HTR-8/SVneo (cell line): ENCODE results near the gene TRIB2.
A peak's percentile ranks its signal among the peaks of the same experiment; 100 is the strongest.

ENCODE experiments used
- DNase-seq: peaks from one replicate; pipeline ENCODE4 v3.0.0; 2011; ENCODE audit warnings: low spot score, mixed read lengths; ENCODE audit not compliant: insufficient read length
- FAIRE-seq: peaks from 2 replicates; lab custom pipeline; 2011; peaks lifted over from hg19 to GRCh38; lab: Jason Lieb, UNC

Gene TRIB2

DNA sequence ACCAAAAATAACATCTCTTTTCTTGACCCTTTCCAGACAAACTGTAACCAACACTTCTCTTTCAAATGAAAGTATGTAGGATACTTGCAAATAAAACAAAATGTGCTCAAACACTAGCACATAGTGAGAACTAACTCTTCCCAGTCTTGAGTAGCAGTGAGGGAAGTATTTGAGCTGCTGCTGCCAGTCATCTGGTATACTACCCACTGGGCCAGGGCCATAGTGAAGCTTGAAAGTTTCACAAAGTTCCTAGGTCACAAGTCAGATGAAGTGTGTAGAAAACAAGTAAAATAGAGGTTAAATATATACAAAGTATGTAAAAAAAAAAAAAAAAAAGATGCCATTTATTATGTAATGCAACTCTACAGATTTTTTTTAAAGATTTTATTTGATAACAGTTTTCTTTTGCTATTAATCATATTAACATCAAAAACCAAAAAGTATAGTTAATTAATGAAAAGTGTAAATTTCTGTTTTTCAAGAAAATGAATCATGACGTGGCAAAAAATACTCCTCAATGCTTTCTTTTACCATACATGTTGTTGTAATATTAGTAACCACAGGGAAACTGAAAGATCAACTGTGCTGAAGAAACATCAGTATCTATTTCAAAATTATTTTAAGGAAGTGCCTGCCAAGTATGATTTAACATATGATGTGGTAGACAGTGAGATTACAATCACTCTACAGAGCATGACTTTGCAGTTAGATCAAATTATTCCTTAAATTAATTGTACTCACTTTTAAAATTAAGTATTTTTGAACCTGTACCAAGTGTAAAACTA lies 21.6 kb upstream of the TRIB2 start:
- FAIRE-seq (no peak), DNase-seq (no peak)

DNA sequence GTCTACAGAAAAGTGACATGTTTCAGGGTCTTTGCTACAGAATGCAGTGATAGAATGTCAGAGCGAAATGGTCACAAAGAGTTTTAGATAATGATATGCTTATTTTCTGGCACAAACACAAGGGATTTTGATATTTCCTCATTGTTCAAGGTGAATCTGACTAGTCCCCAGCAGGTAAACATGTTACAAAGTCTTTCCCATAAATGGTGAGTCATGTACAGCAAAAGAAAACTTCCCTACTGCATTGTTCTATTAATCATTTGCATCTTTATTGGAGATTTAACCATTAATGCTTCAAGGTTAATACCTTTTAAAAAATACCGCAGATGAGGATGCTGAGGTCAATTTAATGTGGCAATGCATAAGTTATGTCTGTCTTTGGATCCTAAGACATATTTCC lies 19.1 kb upstream of the TRIB2 start:
- FAIRE-seq (no peak), DNase-seq (no peak)

DNA sequence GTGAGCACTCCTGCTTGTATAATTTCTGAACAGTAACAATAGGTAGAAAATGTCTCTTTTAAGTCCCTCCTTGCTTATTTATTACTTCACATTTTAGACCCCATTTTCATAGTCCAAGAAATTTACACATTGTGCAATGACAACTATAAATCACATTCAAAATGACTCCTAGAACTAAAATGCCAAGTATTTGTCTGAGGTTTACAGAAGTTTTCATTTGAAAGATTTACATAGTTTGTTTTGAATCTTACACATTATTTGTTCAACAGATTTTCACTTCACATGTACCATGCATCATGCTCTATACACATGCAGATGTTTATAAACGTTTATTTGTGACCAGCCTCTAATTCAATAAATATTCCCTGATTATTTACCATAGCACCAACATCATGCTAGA lies 15.7 kb upstream of the TRIB2 start:
- DNase-seq = no peak
- FAIRE-seq = no peak

DNA sequence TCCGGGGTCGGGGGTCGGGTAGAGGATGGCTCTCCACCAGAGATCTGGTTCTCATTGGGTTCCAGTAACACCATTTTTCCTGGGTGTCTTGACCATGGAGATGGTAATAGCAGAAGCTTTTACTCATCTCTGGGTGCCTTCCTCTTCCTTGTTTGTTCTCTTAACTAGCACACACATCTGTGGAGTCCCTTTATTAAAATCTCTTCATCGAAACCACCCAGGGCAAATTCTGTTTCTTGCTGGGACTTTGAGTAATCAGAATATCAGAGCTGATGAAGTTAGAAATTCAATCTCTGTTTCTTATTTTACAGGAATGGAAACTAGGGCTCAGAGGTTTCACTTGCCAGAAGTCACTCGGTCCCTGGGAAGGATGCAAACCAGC lies 15.0 kb upstream of the TRIB2 start:
- DNase-seq (no peak), FAIRE-seq (no peak)

DNA sequence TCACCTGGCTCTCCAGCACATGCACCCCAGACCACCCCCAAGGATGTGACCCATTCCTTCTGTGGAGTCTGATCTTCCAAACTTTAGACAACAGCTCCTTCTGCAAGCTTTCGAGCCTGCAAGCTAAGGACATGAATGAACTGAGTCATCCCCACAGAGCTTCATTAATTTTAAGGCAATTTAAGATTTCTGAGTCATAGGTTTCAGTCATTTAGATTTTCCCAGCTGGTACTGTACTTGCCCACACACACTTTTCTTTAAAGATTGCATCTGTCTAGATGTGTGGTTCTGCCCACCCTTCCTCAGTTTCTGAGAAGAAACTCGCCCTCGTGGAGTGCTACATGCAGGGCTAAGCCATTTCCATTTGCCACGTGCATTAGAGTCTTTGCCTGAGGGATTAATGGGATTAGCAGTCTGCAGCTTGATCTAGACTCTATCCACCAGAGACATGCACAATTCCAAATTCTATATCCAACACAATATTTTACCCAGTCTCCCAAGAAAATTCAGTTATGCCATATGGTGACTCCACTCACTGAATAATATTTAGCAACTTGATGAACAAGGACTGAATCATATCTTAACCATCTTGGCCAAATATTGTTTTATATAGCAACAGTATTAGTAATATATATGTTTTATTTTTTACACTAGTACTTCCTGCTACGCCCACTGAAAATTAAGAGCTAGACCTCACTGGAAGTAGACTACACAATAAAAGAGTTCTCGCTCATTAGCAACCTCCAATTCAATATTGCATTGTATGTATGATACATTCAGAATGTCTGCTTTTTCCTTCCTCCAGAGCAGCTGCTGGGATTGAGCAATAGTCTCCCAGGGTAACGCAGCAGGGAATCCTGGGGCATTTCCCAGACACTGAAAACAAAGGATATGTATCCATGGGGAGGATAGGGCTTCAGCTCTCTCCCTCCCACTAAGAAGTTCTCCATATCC lies 14.3 kb upstream of the TRIB2 start:
- no peak for FAIRE-seq
- DNase-seq = peak; percentile 54

DNA sequence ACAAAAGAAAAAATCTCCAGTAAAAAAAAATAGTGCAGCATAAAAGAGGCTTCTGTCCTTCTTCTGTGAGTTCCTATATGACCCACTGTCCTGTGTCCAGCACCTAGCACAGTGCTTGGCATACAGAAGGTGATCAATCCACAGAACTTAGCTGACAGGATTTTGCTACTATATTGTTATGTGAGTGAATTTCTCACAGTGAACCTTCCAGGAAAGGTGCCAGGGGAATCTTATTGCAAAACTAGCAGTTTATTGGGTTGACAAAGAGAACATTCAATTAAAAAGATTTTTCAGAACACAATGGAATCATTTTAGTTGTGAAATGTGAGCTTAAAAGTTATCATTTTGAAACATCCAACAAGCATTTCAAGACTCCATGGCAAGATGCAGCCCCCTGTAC lies 12.4 kb upstream of the TRIB2 start:
- FAIRE-seq (no peak), DNase-seq (no peak)

DNA sequence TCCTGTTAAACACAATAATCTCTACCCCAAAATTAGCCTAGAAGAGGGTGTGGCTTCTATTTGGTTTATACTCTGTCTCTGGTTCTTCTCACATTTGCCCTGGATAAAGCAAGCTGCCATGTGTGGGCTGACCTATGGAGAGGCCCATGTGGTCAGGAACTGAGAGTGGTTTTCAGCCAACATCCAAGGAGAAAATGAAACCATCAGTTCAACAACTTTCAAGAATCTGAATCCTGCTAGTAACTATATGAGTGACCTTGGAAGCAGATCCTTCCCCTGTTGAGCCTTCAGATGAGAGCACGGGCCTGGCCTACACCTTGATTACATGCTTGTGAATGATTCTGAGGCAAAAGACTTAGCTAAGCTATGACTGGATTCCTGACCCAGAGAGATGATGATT lies 11.5 kb upstream of the TRIB2 start:
- no peak for DNase-seq
- FAIRE-seq = no peak

DNA sequence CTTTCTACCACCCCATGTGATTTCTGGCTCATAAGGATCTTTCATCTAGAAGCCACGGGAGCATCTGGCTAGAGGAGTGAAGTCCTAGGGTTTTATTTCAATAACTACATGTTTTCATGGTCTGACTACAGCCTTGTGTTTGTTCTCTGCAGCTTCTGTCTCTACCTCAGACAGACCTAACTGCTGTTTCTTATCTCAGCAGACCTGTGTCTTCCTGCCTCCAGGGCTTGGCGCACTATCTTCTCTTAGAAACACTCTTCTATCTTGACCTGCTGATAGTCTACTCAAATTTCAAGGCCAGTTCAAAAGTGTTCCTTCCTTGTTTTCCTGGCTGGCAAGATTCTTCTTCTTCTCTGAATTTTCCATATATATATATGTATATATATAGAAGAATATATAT lies 11.0 kb upstream of the TRIB2 start:
- no peak for DNase-seq
- FAIRE-seq = no peak

DNA sequence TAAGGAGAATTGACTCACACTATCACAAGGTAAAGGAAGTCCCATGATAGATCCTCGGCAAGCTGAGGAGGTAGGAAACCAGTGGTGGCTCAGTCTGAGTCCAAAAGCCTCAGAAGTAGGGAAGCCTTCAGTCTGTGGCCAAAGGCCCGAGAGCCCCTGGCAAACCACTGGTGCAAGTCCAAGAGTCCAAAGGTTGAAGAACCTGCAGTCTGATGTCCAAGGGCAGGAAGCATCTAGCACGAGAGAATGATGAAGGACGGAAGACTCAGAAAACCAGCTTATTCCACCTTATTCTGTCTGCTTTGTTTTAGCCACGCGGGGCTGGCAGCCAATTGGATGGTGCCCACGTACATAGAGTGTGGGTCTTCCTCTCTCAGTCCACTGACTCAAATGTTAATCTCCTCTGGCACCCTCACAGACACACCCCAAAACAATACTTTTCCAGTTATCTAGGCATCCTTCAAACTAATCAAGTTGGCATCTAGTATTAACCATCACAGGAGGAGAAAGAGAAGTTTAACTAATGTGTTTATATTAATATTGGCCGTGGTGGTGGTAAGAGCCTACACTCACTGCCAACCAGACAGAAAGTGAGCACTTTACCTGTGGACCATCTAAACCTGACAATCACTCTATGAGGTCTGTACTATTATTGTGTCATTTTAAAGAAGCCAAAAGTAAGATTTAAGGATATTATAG lies 8.1 kb upstream of the TRIB2 start:
- FAIRE-seq (no peak), DNase-seq (no peak)

DNA sequence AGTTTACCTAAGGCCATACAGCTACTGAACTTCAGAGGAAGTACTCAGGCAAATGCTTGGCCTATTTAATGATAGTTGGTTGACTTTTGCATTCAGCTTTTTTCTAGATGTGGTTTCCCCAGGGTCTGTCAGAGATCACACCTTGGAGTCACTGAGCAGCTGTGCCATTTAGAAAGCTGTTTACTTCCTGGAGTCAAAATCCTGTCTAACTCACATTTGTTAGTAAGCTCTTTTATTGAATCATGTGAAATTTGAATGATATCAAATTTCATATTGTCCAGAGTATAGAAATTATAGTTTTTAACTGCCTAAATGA lies 7.6 kb upstream of the TRIB2 start:
- FAIRE-seq = no peak
- no peak for DNase-seq

DNA sequence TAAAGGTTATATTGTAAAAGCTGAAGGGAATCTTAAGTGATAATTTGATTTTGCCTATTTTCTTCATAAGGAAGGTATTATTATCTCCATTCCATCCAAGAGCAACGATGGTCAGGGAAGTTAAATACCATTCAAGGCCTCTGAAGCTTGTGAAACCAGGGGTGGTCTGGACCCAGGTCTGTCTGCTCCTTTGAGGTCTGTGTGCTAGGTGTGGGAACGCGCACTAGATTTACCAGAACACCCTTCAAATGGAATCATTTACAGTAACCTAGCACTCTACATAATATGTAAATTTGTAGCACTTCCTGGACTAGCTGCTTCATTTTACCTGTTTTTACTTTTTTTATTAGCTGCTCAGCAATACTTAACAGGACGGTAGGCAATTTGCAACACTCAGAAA lies 6.4 kb upstream of the TRIB2 start:
- FAIRE-seq (no peak), DNase-seq (no peak)

DNA sequence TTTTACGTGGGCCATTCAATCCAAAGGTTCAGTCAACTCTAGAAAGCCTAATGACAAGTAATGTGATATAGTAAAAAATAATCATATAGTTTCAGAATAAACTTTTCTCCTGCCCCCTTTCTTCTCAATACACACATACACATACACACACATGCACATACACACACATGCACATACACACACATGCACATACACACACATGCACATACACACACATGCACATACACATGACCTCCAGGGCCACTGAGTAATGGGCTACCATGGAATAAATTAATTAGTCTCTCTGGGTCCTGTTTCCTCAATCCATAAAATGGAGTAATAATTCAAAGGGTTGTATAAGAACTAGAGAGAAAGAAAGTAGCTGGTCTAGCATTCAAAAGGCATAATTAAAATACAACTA lies 5.4 kb upstream of the TRIB2 start:
- DNase-seq (no peak), FAIRE-seq (no peak)

DNA sequence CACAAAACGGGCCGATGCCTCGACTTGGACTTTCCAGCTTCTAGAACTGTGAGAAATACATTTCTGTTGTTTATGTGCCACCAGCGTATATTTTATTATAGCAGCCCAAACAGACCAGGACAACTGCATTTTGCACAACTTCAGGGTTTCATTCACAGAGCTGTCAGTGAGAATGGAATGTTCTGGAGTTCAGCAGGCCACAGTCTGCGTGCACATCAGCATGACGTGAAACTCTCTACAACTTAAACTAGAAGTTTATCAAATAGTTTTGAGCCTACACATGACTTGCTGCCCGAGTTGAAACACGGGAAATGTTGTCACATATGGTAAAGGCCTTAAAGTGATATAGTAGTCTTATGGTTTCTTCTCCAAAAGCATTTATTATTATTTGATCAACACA lies 3.9 kb upstream of the TRIB2 start:
- DNase-seq (no peak), FAIRE-seq (no peak)

DNA sequence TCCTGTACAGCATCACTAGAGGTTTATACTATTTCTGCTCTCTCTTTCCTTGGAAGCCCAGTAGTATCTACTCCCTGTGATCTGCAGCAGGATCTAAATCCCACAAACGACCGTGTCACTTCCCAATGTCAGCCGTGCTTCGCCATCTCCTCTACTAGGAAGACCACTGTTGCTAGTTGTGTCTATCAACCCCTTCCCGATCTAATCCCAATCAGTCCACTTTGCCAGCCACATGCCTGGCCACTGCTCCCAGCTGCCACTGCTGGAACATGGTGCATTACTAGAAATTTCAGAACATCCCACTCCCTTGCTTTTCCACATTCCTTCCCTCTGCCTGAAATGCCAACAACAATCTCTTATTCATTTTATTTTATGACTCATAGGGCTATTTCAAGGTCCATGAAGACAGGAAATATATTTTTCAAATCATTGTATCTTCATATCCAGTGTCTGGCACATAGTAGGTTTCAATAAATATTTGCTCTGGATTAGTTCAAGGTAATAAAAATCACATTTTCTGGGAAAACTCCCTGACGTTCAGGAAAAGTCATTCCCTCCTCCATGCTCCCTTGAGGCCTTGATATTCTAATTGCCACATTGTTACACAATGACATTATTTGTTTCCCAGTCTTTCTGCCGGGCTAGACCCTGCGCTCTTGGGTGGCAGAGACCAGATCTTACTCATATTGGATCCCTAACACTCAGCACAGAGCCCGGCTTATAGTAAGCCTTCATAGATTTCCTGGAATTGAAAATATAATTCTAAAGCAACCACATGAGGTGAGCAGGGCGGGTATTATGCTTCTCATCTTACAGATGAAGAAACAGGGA lies 2.1 kb upstream of the TRIB2 start:
- DNase-seq = no peak
- FAIRE-seq = no peak

DNA sequence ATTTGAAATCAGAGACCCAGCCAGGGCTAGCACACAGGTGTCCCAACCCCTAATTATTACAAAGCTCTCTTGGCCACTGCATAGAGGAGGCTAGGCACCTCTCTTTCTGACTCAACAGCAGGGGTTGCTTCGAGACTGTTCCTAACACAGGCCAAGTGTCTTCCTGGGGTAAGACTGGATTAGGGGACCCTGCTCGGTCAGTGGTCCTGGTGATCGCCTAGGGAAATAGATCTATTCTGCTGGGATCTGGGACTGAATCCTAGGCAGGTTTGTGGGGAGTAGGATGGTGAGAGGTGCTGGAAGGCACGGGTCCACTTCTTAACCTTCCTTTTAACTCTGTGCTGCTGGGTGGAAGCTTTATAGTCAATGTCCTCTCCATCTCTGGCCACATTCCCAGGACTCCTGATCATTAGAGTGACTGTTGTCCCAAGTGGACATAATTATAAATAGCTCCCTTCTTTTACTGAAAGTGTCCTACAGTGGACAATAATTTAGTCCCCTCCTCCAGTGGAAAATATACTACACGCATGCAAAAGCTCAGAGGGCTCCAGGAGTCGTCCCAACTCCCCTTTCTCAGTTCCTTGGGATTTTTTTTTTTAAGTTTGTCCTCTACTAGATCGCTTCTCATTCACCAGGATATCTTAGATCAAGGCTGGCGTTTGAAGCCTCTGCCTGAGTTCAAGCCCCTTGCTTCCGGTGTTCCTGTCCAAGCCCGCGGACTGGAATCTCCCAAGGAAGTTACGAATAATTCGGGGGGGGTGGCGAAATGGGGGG lies 1.3 kb upstream of the TRIB2 start:
- DNase-seq = no peak
- FAIRE-seq = no peak

DNA sequence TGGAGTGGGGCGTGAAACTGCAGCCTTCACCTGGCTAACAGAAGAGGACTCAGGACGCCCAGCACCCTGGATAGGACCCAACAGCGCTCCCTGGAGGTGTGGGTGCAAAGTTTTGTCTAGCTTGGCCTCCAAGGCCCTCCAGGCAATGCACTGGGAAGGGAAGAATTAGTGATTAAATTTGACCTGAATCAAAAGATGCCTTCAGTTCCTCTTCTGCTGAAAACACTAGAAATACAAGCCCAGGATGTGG lies 779 bp upstream of the TRIB2 start:
- FAIRE-seq (no peak), DNase-seq (peak; percentile 66)

DNA sequence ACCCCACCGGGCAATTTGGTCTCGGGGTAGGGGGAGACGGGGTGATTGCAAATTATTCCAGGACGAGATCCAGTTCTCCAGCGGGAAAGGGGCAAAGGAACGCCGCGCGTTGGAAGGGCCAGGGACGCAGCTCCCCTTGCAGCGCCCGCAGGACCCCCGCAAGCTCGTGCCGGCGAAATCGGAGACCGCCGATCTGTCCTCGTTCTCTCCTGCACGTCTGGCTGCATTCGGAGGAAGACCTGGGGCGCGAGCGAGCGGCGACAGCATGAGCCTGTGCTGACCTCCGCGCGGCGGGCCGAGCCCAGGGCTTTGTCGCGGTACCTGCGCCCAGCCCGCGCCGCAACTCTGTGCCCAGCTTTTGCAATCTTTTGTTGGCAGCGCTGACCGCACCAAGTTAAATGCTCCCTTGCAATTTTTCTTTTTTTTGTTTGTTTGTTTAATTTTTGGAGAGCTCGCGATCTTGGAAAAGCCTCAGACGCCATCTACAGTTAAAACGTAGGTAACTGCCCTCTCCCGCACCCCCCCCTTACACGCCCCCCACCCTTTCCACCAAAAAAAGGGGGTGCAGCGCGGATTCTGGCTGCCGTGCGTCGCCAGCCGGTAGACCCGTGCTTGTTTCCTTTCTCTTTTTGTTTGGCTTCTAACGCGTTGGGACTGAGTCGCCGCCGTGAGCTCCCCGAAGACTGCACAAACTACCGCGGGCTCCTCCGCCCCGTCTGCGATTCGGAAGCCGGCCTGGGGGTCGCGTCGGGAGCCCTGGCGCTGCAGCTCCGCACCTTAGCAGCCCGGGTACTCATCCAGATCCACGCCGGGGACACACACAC lies 667 bp downstream of the TRIB2 start:
- FAIRE-seq = no peak
- DNase-seq = peak; percentile 21

DNA sequence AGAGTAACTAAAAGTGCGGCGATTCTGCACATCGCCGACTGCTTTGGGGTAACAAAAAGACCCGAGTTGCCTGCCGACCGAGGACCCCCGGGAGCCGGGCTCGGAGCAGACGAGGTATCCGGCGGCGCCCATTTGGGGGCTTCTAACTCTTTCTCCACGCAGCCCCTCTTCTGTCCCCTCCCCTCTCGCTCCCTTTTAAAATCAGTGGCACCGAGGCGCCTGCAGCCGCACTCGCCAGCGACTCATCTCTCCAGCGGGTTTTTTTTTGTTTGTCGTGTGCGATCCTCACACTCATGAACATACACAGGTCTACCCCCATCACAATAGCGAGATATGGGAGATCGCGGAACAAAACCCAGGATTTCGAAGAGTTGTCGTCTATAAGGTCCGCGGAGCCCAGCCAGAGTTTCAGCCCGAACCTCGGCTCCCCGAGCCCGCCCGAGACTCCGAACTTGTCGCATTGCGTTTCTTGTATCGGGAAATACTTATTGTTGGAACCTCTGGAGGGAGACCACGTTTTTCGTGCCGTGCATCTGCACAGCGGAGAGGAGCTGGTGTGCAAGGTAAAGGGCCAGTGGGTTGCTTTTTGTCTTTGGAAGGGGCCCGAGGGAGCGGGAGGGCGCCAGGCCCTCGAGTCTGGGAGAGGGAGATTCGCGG lies 1.4 kb downstream of the TRIB2 start:
- no peak for FAIRE-seq

More for the DNA sequence above, 1.4 kb downstream of the TRIB2 start:
- no peak for DNase-seq
